ENCODE results near the gene KLHL21. TPM values are rescaled to one million over a fixed set of nuclear protein-coding genes. Genes with fewer than 3 reads are reported as not detected.

KLHL21 gene
- total and polyA plus RNA-seq, 9 of the 15 experiments (the other 6 are each of a cell fraction or from before 2014, with no cell fraction given) = 2.1 to 42.1 (median 17.5) TPM

- no peak for TF ChIP-seq THAP7 (CRISPR knock-in tag; IDR thresholded peaks at IDR 0.05)
- no peak for TF ChIP-seq HMG20B (CRISPR knock-in tag; IDR thresholded peaks at IDR 0.05)
- no peak for TF ChIP-seq HDAC8 (tag; IDR thresholded peaks at IDR 0.05)
- no peak for TF ChIP-seq JUNB (CRISPR knock-in tag; conservative IDR thresholded peaks at IDR 0.05)
- no peak for TF ChIP-seq SREBF2 (CRISPR knock-in tag; IDR thresholded peaks at IDR 0.05)
- no peak for TF ChIP-seq SREBF1 (IDR thresholded peaks at IDR 0.05; ENCODE audit: borderline replicate concordance, low read depth, low read length)
- TF ChIP-seq NR2F6 (CRISPR knock-in tag; IDR thresholded peaks at IDR 0.05) = no peak
- no peak for TF ChIP-seq SIRT6 (IDR thresholded peaks at IDR 0.05; ENCODE audit: low read depth, low read length)
- TF ChIP-seq ELK1 (CRISPR knock-in tag; IDR thresholded peaks at IDR 0.05) = no peak
- peak; percentile 94; the same call in 1 of the 2 replicates for TF ChIP-seq KAT7 (CRISPR knock-in tag; IDR thresholded peaks at IDR 0.05; ENCODE audit: borderline replicate concordance)
- no peak for TF ChIP-seq ELF2 (CRISPR knock-in tag; IDR thresholded peaks at IDR 0.05)
- no peak for TF ChIP-seq NFE2L1 (tag; IDR thresholded peaks at IDR 0.05; ENCODE audit: borderline replicate concordance, low read depth)
- TF ChIP-seq ZBTB7A (IDR thresholded peaks at IDR 0.05; ENCODE audit: borderline replicate concordance, control insufficient read depth, low read depth, low read length) = peak; percentile 95
- no peak for TF ChIP-seq DPF2 (IDR thresholded peaks at IDR 0.05)
- TF ChIP-seq PTTG1 (tag; IDR thresholded peaks at IDR 0.05; ENCODE audit: low read depth) = no peak
- TF ChIP-seq HDAC6 (IDR thresholded peaks at IDR 0.05; ENCODE audit: low read depth, low read length) = no peak
- TF ChIP-seq THRAP3 (IDR thresholded peaks at IDR 0.05; ENCODE audit: borderline replicate concordance) = no peak
- TF ChIP-seq EZH2 (IDR thresholded peaks at IDR 0.05; ENCODE audit: borderline replicate concordance, low read depth, low read length) = no peak
- TF ChIP-seq GATAD2B (IDR thresholded peaks at IDR 0.05; ENCODE audit: borderline replicate concordance) = peak; percentile 98
- no peak; the same call in none of the 2 replicates for TF ChIP-seq PML (IDR thresholded peaks at IDR 0.05; ENCODE audit: low read length)
- no peak; the same call in 1 of the 2 replicates for TF ChIP-seq ADNP (tag; IDR thresholded peaks at IDR 0.05)
- peak; percentile 66 to 68; a peak in 3 of 4 replicates for TF ChIP-seq NRF1 (conservative IDR thresholded peaks at IDR 0.05 in 1 of 2, IDR thresholded peaks at IDR 0.05 in 1 of 2)
- no peak for TF ChIP-seq NFATC3 (IDR thresholded peaks at IDR 0.05)
- TF ChIP-seq TRIM25 (IDR thresholded peaks at IDR 0.05; ENCODE audit: borderline replicate concordance) = no peak
- no peak for TF ChIP-seq ZBTB17 (CRISPR knock-in tag; IDR thresholded peaks at IDR 0.05)
Observed at GRCh38 chr1:6602669-6603237, at the start of gene KLHL21 (continued).
